Stimulated activated CD8-positive, alpha-beta memory T cell treated with anti-CD3 and anti-CD28 coated beads, Interleukin-15, amount 100 ng/mL, for 4 hours (primary cell): Measurements from ENCODE around the gene CCDC117.

Experiments used
- DNase-seq, 2 donors: peaks; one replicate each; pipeline ENCODE4 v3.0.0-alpha.2; 2020; ENCODE audit warnings: low read depth in 2 of 2

CCDC117 gene

DNA sequence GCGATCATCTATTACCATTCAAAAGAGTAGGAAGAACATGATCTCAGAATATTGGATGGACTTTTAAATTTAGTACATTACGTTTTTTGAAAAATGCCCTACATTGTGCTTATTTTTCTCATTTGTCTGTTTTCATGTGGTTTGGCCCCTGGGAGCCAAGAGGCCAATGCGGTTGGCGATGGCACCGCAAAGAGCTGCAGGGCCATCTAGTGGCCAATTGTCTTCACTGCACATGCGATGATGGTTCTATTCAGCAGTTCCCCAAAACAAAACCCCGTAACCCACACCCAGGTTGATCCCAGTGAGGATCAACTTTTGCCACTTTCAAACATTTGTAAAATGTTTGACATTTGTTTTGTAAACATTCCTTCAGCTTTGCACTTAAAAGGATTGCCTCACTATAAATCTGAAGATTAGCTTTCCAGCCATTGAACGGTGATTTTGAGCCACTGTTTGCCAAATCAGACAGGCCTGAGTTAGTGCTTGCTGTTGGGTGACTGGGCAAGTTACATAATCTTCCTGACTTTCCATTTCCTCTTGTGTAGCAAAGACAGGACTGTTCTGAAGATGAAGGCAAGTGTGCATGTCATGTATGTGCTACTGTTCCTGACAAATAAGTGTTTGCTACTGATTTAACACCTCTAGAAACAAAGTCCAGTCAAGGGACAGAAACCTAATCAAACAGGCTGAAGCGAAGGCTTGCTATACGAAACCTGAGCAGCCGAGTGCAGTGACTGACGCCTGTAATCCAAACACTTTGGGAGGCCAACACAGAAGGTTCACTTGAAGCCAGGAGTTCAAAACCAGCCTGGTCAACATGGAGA is 57.1 kb downstream of the CCDC117 start:
- DNase-seq: peak; percentile 43 to 57

DNA sequence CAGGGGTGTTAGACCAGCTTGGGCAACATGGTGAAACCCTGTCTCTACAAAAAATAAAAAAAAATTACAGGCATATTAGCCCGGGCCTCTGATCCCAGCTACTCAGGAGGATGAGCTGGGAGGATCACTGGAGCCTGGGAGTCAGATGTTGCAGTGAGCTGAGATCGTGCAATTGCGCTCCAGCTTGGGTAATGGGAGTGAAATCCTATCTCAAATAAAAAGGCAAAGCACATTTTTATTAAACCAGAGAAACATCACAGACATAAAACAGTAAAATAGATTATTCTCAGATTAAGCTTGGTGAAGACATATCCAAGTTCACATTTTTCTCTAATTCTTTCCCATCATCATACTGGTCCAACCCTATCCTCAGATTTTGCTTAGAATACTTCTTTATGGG is 57.9 kb downstream of the CCDC117 start:
- DNase-seq: no peak

GRCh38 chr22:28831140-28832072 is 58.9 kb downstream of the CCDC117 start:
- no peak for DNase-seq

- DNase-seq: no peak
Observed at GRCh38 chr22:28832731-28833130, 60.2 kb downstream of the CCDC117 start.

GRCh38 chr22:28833276-28833923 is 60.9 kb downstream of the CCDC117 start:
- no peak for DNase-seq

- no peak for DNase-seq
Observed at GRCh38 chr22:28835630-28836189, 63.2 kb downstream of the CCDC117 start.

DNA sequence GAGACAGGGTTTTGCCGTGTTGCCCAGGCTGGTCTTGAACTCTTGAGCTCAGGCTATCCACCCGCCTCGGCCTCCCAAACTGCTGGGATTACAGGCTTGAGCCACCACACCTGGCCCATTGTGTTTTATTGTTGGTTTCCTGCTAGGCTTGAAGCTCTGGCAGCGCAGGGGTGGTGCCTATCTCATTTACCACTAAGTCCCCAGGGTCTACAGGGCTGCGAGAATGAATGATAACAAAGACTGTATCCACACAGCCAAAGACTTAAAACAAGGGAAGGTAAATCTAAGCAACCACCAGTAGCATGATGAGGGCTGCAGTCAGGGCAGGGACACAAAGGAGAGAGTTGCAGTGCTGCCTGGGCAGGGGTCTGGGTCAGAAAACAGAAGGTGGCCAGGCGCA is 65.1 kb downstream of the CCDC117 start:
- DNase-seq: no peak
